Psoas muscle (tissue), 8 donors: Measurements from ENCODE around the gene CHST11. TPM values are rescaled to one million over a fixed set of nuclear protein-coding genes. Genes with fewer than 3 reads are reported as not detected.

Source experiments
- ATAC-seq, 4 donors: fragments of 200-7000 bp; cut with Tn5 transposase; one replicate each; pipeline ENCODE4 v1.9.1; 2020; ENCODE audit warnings: moderate library complexity in 3 of 4, mild to moderate bottlenecking in 2 of 4
- DNase-seq, 2 donors: peaks; one replicate each; pipeline ENCODE4 v3.0.0-alpha.2; 2020
- H3K27ac ChIP-seq: fragments of 200-600 bp; one replicate; pipeline ENCODE4 v1.8.0; 2022
- H3K27me3 ChIP-seq, 3 donors: fragments of 200-600 bp in 1 of 3; one replicate each; pipeline versions ENCODE4 v1.6.1 to v1.8.0; 2013 to 2022; ENCODE audit warnings: low read length in 2 of 3, mild to moderate bottlenecking in 2 of 3, moderate library complexity in 1 of 3; ENCODE audit not compliant: insufficient read depth in 3 of 3
- H3K36me3 ChIP-seq, 2 donors: fragments of 200-600 bp in 1 of 2; one replicate each; pipeline versions ENCODE4 v1.6.1 to v1.8.0; 2013 to 2022; ENCODE audit warnings: low read depth in 1 of 2, mild to moderate bottlenecking in 1 of 2, moderate library complexity in 1 of 2; ENCODE audit not compliant: insufficient read depth in 1 of 2
- H3K4me1 ChIP-seq: fragments of 200-600 bp; one replicate; pipeline ENCODE4 v1.8.0; 2022
- H3K4me3 ChIP-seq: fragments of 200-600 bp; one replicate; pipeline ENCODE4 v1.8.0; 2022; ENCODE audit warnings: mild to moderate bottlenecking
- H3K9me3 ChIP-seq: fragments of 200-600 bp; one replicate; pipeline ENCODE4 v1.8.0; 2022
- WGBS, 3 donors: extraction: QIAGEN DNeasy Blood & Tissue Kit; methylation state at CpG; one replicate each; pipeline versions ENCODE4 v1.1.6 to v1.1.7; 2013; 5-methylcytosine and 5-hydroxymethylcytosine counted together
- intact Hi-C, 2 donors: fragments of 100-400 bp; cut with DNase I; formaldehyde crosslinking; loops; one replicate each; pipeline versions ENCODE4 v1.11.0 to v1.14.2; 2022
- polyA plus RNA-seq, 3 donors: library from polyadenylated mRNA; stranded (reverse); fragments of 200-250 nt; gene quantifications; one replicate each; pipeline ENCODE4 v1.2.3, GENCODE V29; 2013
- total RNA-seq, 4 donors: library from RNA; stranded (reverse); fragmentation: NEBNext Ultra II Directional in 2 of 4; extraction: Animal tissue kit (Norgen Biotek cat#: 25700) in 2 of 4; gene quantifications; one replicate each; pipeline versions ENCODE4 v1.2.1 to v1.2.4, GENCODE V29; 2021 to 2023
- TF ChIP-seq, protein P1 (sequence below): fragments of 200-600 bp; IDR thresholded peaks from one replicate; pipeline ENCODE4 v1.8.0; 2022; ENCODE audit warnings: antibody characterized with exemption
- donor health status: healthy with polysubstance abuse.
- donor health status: DM: no; HTN: no; CAD: no; lungs with moderate emphysema.
- donor health status: Bipolar disorder and iron deficiency.
- donor health status: healthy.
- donor health status: DM: yes; HTN: yes; CAD: no.
- donor health status: DM: no; HTN: no; CAD: no.
- donor health status: DM: no; HTN: no; CAD: no.
- donor health status: DM: yes; HTN: yes; CAD: no.

Gene CHST11
- total and polyA plus RNA-seq, 7 donors = 0.52 to 1.6 (median 1.0) TPM

DNA sequence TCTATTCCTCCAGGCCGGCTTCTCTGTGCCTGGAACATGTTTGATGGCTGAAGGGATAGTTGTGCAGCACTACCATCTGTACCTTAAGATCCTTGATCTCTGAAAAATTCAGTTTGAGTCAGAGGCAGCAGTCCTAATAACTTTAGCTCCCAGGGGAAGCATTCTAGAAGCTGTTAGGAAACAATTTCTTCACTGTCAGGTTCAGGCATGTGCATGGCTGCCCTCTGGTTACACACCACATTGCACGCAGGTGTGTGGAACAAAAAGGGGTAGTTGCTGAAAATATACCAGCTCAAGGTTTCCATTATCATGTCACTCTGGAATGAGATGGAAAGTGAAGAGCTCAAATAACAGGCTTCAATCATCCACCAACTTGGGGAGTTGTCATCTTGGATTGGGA is 80.1 kb downstream of the CHST11 start:
- intact Hi-C loops = loop anchor here in 1 of 2 donors (5.0 kb wide), 1 partner anchor 55 kb away; no protein-coding TSS in a partner anchor
- H3K4me1 ChIP-seq = no peaks in the 10 kb centered on the region
- 78 to 91% (median 91%) methylated on average over 2 of the region's 2 CpGs for WGBS, 3 donors
- TF ChIP-seq, protein P1, sequence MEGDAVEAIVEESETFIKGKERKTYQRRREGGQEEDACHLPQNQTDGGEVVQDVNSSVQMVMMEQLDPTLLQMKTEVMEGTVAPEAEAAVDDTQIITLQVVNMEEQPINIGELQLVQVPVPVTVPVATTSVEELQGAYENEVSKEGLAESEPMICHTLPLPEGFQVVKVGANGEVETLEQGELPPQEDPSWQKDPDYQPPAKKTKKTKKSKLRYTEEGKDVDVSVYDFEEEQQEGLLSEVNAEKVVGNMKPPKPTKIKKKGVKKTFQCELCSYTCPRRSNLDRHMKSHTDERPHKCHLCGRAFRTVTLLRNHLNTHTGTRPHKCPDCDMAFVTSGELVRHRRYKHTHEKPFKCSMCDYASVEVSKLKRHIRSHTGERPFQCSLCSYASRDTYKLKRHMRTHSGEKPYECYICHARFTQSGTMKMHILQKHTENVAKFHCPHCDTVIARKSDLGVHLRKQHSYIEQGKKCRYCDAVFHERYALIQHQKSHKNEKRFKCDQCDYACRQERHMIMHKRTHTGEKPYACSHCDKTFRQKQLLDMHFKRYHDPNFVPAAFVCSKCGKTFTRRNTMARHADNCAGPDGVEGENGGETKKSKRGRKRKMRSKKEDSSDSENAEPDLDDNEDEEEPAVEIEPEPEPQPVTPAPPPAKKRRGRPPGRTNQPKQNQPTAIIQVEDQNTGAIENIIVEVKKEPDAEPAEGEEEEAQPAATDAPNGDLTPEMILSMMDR = no peak
- DNase-seq = no peak
- H3K36me3 ChIP-seq = no peaks in the 10 kb centered on the region
- no peak for ATAC-seq
- no peak overlapping the region for H3K4me3 ChIP-seq
- no peaks in the 10 kb centered on the region for H3K27me3 ChIP-seq
- no peak overlapping the region for H3K27ac ChIP-seq
- H3K9me3 ChIP-seq = no peaks in the 10 kb centered on the region

DNA sequence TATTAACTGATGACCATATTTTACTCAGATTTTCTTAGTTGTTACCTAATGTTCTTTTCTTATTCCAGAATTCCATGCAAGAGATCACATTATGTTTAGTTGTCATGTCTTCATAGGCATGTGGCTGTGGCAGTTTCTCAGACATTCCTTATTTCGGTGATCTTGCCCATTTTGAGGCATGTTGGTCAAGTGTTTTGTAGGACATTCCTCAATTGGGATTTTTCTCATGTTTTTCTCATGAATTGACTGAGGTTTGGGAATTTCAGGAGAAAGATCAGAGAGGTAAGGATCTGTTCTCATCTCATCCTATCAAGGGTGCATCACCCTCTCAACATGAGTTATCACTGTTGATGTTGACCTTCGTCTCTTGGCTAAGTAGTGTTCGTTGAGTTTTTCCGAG is 81.3 kb downstream of the CHST11 start:
- ATAC-seq (no peak), DNase-seq (no peak)
- Histone ChIP-seq H3K27me3 (no peaks in the 10 kb centered on the region), H3K36me3 (no peaks in the 10 kb centered on the region), H3K9me3 (no peaks in the 10 kb centered on the region), H3K4me1 (no peaks in the 10 kb centered on the region), H3K27ac (no peak overlapping the region), H3K4me3 (no peak overlapping the region)
- 84 to 85% (median 85%) methylated on average over 4 of the region's 4 CpGs for WGBS, 3 donors
- intact Hi-C loops = loop anchor here in 1 of 2 donors (5.0 kb wide), 1 partner anchor 54 kb away; no protein-coding TSS in a partner anchor
- TF ChIP-seq, protein P1 = no peak

DNA sequence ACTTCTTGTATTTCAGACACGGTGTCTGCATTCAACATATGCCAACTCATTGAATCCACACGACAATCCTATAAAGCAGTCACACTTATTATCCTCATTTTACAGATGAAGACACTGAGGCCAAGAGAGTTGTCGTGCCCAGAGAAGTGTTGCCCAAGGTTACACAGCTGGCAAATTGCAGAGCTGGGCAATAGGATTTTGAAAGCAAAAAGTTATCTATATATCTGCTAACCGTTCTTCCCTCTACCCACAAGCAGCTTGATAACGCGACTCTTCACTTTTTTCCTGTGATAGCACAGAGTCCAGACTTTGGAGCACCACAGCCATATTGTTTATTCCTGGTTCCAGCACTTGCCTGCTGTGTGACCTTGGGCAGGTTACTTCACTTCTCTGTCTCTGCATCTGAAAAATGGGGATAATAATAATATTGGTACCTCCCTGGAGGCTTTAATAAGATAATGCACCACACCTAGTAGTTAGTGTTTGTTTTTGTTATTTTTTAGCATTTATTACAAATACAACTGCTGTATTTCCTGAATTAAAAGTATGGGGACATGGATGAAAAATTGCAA is 82.2 kb downstream of the CHST11 start:
- Histone ChIP-seq H3K36me3 (no peaks in the 10 kb centered on the region), H3K27me3 (no peaks in the 10 kb centered on the region), H3K9me3 (no peaks in the 10 kb centered on the region), H3K4me1 (no peaks in the 10 kb centered on the region), H3K27ac (no peak overlapping the region), H3K4me3 (no peak overlapping the region)
- ATAC-seq = no peak
- TF ChIP-seq, protein P1 = no peak
- DNase-seq = no peak
- intact Hi-C loops = loop anchor here in 1 of 2 donors (5.0 kb wide), 1 partner anchor 53 kb away; no protein-coding TSS in a partner anchor
- whole genome bisulfite sequencing, 3 donors = 67 to 73% (median 68%) methylated on average over 6 of the region's 6 CpGs

DNA sequence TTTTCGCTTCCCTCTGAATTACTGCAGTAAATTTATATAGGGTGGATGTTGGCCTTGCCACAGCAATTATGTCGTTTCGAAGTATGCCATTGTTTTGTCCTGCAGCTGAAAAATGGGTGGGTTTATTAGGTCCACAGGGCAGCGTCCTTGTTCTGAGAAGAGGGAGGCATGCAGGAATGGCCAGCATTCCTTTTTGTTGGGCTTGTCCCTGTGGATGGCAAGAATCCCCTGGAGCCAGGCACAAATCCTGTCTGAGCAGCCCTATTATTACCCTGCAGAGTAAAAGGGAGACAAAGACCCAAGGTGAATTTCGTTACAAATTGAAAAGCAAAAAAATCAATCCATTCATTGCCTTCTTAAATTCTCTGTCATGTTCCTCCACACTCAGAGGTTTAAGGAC is 88.1 kb downstream of the CHST11 start:
- intact Hi-C loops = no loop called here
- Histone ChIP-seq H3K9me3 (no peaks in the 10 kb centered on the region), H3K4me1 (no peaks in the 10 kb centered on the region), H3K27ac (no peak overlapping the region), H3K36me3 (no peaks in the 10 kb centered on the region), H3K4me3 (no peak overlapping the region), H3K27me3 (no peaks in the 10 kb centered on the region)
- ATAC-seq = no peak
- DNase-seq = no peak
- TF ChIP-seq, protein P1 = no peak
- 69 to 78% (median 74%) methylated on average over 5 of the region's 5 CpGs for WGBS, 3 donors

DNA sequence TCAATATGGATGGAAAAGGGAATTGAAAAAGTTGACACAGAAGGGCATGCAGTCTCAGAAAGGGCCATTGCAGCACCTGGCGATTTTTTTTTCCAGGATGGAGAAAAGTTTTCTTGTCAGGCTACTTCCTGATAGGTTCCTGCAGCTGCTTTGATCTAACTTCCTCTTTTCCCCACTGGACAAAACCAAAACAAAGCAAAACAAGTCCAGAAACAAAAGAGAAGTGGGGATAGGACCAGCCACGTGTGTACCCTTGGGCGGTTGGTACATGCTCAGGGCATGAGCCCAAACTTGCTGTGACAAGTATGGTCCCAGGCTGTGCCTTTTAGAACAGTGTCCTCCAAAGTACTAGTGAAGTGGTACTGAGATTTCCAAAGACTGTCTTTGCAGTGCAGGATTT is 89.8 kb downstream of the CHST11 start:
- Histone ChIP-seq H3K4me3 (no peak overlapping the region), H3K9me3 (no peaks in the 10 kb centered on the region), H3K36me3 (no peaks in the 10 kb centered on the region), H3K27me3 (no peaks in the 10 kb centered on the region), H3K27ac (no peak overlapping the region), H3K4me1 (no peaks in the 10 kb centered on the region)
- WGBS, 3 donors = 60 to 69% (median 63%) methylated on average over 3 of the region's 3 CpGs
- no peak for ATAC-seq
- DNase-seq = no peak
- TF ChIP-seq, protein P1 = no peak
- intact Hi-C loops = no loop called here
